ENCODE results near the gene FNDC5.

Gene FNDC5

DNA sequence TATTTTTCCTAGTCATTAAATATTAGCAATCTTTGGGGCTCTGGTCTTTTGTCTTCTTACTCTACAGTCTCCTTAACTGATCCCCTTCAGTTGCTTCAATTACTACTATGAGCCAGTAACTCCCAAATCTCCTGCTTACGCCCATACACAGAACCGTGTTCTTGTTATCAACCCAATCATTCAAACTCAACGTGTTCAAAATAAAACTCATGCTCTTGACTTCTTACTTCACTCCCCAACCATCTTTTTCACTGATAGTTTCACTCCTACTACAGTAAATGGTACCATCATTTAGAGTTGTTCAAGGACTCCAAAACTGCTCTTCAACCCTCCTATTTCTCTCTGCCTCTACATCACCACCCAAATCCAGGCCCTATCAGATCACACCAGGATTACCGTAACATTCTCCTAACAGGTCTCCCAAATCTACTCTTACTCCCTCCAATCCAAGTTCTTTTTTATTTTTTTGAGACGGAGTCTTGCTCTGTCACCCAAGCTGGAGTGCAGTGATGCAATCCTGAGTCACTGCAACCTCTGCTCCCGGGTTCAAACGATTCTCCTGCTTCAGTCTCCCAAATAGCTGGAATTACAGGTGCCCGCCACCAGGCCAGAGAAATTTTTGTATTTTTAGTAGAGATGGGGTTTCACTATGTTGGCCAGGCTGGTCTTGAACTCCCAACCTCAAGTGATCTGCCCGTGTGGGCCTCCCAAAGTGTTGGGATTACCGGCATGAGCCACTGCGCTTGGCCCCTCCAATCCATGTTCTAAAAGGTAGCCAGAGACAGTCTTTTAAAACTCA, 56.6 kb downstream of the FNDC5 start:
- DNase-seq (ENCODE audit: low read depth) = no peak
